ENCODE data around the gene RAB44. TPM values are rescaled to one million over a fixed set of nuclear protein-coding genes. Genes with fewer than 3 reads are reported as not detected.

The RAB44 gene
- total RNA-seq, 2 donors from 2014 or later = 0.05 to 0.12 TPM

- ATAC-seq (no peak), DNase-seq (no peak)
- intact Hi-C loops (cut with DNase I) = loop anchor here (10.0 kb wide), 3 partner anchors 71 to 141 kb away; no protein-coding TSS in a partner anchor
Measured at GRCh38 chr6:36755435-36756348, 58.1 kb downstream of the RAB44 start.

- no peak for ATAC-seq
- DNase-seq = no peak
- intact Hi-C loops (cut with DNase I) = loop anchor here (10.0 kb wide), 3 partner anchors 72 to 142 kb away; no protein-coding TSS in a partner anchor
Measured at GRCh38 chr6:36756786-36757185, 59.2 kb downstream of the RAB44 start.

GRCh38 chr6:36757206-36757605, 59.6 kb downstream of the RAB44 start:
- DNase-seq (no peak), ATAC-seq (no peak)
- intact Hi-C loops (cut with DNase I) = loop anchor here (10.0 kb wide), 3 partner anchors 72 to 142 kb away; no protein-coding TSS in a partner anchor

GRCh38 chr6:36757943-36758508, 60.4 kb downstream of the RAB44 start:
- DNase-seq = no peak
- no peak for ATAC-seq
- intact Hi-C loops (cut with DNase I) = loop anchor here (10.0 kb wide), 3 partner anchors 73 to 143 kb away; no protein-coding TSS in a partner anchor

GRCh38 chr6:36758516-36759147, 61.0 kb downstream of the RAB44 start:
- no peak for ATAC-seq

GRCh38 chr6:36759148-36759759, 61.6 kb downstream of the RAB44 start:
- DNase-seq (peak; percentile 80), ATAC-seq (peak; percentile 80 to 88)
- intact Hi-C loops (cut with DNase I) = loop anchor here (10.0 kb wide), 3 partner anchors 74 to 144 kb away; no protein-coding TSS in a partner anchor

More at GRCh38 chr6:36758516-36759147, 61.0 kb downstream of the RAB44 start:
- DNase-seq = no peak
- intact Hi-C loops (cut with DNase I) = loop anchor here (10.0 kb wide), 3 partner anchors 74 to 144 kb away; no protein-coding TSS in a partner anchor

GRCh38 chr6:36760685-36761435, 63.2 kb downstream of the RAB44 start:
- intact Hi-C loops (cut with DNase I) = no loop called here
- DNase-seq = no peak
- ATAC-seq = no peak

- no peak for DNase-seq
- intact Hi-C loops (cut with DNase I) = no loop called here
- ATAC-seq = no peak
Measured at GRCh38 chr6:36762123-36762522, 64.5 kb downstream of the RAB44 start.

GRCh38 chr6:36765190-36765589, 67.6 kb downstream of the RAB44 start:
- no peak for ATAC-seq
- intact Hi-C loops (cut with DNase I) = loop anchor here in 1 of 2 donors (5.0 kb wide), 2 partner anchors 87 to 252 kb away; no protein-coding TSS in a partner anchor
- DNase-seq = no peak

GRCh38 chr6:36765594-36766398, 68.2 kb downstream of the RAB44 start:
- intact Hi-C loops (cut with DNase I) = loop anchor here (2.0 to 5.0 kb wide), 3 partner anchors 87 to 252 kb away; no protein-coding TSS in a partner anchor

GRCh38 chr6:36766399-36766945, 68.8 kb downstream of the RAB44 start:
- no peak for DNase-seq
- intact Hi-C loops (cut with DNase I) = loop anchor here (2.0 to 5.0 kb wide), 3 partner anchors 86 to 251 kb away; no protein-coding TSS in a partner anchor
- ATAC-seq = no peak

More at GRCh38 chr6:36765594-36766398, 68.2 kb downstream of the RAB44 start:
- peak; percentile 85 for DNase-seq
- ATAC-seq = peak; percentile 63 to 73

- peak; percentile 39 for DNase-seq
- peak; percentile 53 to 63 for ATAC-seq
Measured at GRCh38 chr6:36769183-36769675, 71.6 kb downstream of the RAB44 start.

GRCh38 chr6:36769676-36770499, 72.3 kb downstream of the RAB44 start:
- intact Hi-C loops (cut with DNase I) = loop anchor here (2.0 to 10.0 kb wide), 4 partner anchors 65 to 247 kb away; partner anchors contain the start of gene CPNE5 (in 1 of the 2)

More at GRCh38 chr6:36769183-36769675, 71.6 kb downstream of the RAB44 start:
- intact Hi-C loops (cut with DNase I) = loop anchor here (2.0 to 5.0 kb wide), 3 partner anchors 82 to 248 kb away; no protein-coding TSS in a partner anchor

GRCh38 chr6:36771145-36771544, 73.5 kb downstream of the RAB44 start:
- ATAC-seq (no peak), DNase-seq (no peak)
- intact Hi-C loops (cut with DNase I) = loop anchor here in 1 of 2 donors (10.0 kb wide), 1 partner anchor 64 kb away; the partner anchor contains the start of gene CPNE5

More at GRCh38 chr6:36769676-36770499, 72.3 kb downstream of the RAB44 start:
- ATAC-seq = peak; percentile 2 to 21
- no peak for DNase-seq

GRCh38 chr6:36772397-36772796, 74.8 kb downstream of the RAB44 start:
- no peak for ATAC-seq
- intact Hi-C loops (cut with DNase I) = loop anchor here in 1 of 2 donors (10.0 kb wide), 1 partner anchor 62 kb away; the partner anchor contains the start of gene CPNE5
- DNase-seq = no peak
